NCI-H146 (cell line): ENCODE results near the gene TSSK6.

ENCODE experiments used
- DNase-seq: peaks from one replicate; lab custom pipeline; 2025; lab: John Stamatoyannopoulos, UW

The TSSK6 gene

GRCh38 chr19:19544954-19545591 is 29.7 kb upstream of the TSSK6 start:
- DNase-seq: no peak

DNA sequence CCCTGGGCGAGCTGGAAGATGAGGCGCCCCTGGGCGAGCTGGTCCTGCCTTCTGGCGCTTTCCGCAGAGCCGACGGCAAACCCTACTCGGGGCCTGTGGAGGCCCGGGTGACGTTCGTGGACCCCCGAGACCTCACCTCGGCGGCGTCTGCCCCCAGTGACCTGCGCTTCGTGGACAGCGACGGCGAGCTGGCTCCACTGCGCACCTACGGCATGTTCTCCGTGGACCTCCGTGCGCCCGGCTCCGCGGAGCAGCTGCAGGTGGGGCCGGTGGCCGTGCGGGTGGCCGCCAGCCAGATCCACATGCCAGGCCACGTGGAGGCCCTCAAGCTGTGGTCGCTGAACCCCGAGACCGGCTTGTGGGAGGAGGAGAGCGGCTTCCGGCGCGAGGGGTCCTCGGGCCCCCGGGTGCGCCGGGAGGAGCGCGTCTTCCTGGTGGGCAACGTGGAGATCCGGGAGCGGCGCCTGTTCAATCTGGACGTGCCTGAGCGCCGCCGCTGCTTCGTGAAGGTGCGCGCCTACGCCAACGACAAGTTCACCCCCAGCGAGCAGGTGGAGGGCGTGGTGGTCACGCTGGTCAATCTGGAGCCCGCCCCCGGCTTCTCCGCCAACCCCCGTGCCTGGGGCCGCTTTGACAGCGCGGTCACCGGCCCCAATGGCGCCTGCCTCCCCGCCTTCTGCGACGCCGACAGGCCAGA is 29.1 kb upstream of the TSSK6 start:
- no peak for DNase-seq

GRCh38 chr19:19543640-19544039 is 28.3 kb upstream of the TSSK6 start:
- no peak for DNase-seq

GRCh38 chr19:19543101-19543500 is 27.8 kb upstream of the TSSK6 start:
- no peak for DNase-seq

DNA sequence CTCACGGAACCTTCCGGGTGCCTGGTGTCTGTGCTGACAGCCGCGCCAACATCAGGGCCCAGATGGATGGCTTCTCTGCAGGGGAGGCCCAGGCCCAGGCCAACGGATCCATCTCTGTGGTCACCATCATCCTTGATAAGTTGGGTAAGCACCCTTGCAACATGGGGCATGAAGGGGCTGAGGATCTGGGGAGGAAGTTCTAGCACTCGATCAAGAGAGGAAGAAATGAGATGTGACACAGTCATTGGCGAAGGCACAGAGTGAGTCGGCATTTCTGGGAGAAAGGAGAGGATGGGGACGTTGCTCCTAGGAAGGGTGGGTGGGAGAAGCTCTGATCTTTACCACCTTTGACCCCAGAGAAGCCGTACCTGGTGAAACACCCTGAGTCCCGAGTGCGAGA is 27.2 kb upstream of the TSSK6 start:
- no peak for DNase-seq

GRCh38 chr19:19541616-19542015 is 26.3 kb upstream of the TSSK6 start:
- no peak for DNase-seq

GRCh38 chr19:19540715-19541515 is 25.6 kb upstream of the TSSK6 start:
- peak; percentile 97 for DNase-seq

GRCh38 chr19:19540064-19540714 is 24.8 kb upstream of the TSSK6 start:
- DNase-seq: peak; percentile 58

DNA sequence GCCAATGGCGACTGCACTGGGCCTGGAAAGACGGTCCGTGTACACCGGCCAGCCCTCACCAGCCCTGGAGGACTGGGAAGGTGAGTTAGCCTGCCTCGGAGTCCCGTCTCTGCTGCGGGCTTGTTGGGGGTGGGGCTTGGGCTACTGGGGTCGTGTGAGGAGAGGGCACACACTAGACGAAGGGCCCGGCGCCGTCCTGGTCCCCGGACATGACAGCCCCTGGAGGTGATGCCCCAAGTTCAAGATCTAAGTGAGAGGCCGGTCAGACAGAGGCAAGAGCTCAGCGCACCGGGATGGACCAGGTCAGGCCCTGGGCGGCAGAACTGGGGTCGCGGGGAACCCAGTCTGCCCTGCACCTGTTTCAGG is 24.3 kb upstream of the TSSK6 start:
- no peak for DNase-seq

- DNase-seq: peak; percentile 43
Measured at GRCh38 chr19:19538785-19539166, 23.4 kb upstream of the TSSK6 start.

GRCh38 chr19:19538061-19538784 is 22.9 kb upstream of the TSSK6 start, which contains the start of gene CILP2:
Gene CILP2 (plus strand): TSS chr19:19538265. CDS start chr19:19538350, 85 bp downstream.
- peak; percentile 72 for DNase-seq

DNA sequence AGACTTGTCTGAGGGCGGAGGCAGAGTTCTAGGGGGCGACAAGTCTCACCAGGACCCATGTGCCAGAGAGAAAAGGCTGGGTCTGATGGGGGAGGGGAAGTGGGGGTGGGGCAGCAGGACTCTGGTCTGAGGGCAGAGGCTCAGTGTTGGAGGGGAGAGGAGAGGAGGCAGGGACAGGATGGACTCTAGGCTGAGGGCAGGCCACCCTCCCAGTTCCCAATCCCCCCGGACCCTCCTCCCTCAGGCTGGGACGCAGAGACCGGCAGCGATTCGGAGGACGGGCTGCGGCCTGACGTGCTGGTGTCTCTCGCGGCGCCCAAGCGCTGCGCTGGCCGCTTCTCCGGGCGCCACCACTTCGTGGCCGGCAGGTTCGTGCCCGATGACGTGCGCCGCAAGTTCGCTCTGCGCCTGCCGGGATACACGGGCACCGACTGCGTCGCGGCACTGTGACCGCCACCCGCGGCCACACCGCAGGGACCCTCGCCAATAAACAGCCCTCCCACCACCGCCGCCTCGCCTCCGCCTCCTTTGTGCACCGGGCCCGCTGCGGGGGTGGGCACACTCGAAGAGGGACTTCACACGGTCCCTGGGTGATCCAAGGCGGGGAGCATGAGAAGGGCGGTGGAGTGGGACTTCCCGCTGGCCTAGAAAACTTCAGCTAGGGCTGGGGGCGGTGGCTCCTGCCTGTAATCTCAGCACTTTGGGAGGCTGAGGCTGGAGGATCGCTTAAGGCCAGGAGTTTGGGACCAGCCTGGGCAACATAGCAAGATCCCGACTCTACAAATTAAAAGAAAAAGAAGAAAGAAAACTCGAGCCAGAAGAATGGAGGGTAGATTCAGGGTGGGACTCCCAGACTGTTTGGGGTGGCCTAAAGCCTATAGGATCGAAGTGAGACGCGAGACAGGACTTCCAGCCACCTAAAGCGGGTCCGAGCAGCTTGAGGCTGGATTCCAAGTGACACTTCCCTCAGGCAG is 22.0 kb upstream of the TSSK6 start:
- no peak for DNase-seq

DNA sequence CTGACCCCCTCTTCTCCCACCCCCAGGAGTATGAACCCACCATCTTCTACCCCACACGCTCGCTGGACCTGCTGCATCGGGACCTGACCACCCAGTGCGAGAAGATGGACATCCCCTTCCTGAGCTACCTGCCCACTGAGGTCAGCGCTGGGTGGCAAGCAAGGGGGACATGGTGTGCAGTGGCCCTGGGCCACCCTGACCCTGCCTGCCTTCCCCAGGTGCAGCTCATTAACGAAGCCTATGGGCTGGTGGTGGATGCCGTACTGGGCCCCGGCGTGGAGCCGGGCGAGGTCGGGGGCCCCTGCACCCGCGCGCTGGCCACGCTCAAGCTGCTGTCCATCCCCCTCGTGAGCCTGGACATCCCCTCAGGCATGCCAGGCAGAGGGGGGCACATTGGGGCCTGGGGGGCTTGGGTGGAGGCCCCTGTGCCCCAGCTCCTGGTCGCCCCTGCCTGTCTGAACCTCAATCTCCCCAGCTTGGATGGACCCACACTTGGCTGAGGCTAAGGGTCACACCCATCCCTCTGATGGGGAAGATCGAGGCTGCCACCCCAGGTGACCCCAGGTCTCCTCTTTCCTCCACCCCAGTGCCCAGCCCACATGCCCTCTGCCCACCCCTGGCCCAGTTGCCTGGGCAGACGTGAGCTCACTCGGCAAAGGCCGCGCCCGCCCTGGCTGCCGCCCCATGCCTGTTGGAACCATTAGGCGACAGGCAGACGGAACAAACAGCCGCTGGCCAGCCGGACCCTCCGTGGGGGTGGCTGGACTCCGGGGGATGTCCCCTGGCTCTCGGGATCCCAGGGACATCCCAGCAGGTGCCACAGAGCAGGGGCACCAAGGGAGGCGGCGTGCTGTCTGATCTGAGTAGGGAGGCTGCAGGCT is 20.2 kb upstream of the TSSK6 start:
- DNase-seq: no peak

DNA sequence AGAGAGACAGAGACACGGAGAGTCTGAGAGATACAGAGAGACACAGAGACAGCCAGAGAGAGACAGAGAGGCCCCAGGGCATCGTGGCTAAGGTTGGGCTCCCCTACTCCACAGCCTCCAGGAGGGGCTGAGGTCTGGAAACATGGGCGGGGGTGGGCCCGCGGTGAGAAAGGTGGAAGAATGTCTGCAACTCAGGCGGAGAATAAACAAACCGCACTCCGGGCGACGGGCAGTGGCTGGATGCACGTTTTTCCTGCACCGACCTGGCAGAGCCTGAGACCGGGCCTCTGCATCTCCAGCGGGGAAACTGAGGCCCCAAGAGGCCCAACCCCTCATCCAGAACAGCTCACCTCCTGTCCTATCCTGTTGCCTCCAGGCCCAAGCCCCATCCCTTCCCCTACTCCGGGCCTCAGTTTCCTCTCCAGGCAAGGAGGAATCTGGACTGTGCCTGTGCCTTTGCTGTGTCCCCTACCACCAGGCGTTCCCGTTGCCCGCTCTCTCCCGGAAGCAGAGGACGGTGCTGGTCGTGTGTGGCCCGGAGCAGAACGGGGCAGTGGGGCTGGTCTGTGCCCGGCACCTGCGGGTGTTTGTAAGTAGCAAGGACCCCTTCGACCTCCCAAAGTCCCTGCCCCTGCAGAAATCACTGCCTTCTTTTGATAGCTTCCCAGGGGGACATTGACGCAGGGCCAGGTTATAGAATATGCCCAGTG is 19.4 kb upstream of the TSSK6 start:
- no peak for DNase-seq

DNA sequence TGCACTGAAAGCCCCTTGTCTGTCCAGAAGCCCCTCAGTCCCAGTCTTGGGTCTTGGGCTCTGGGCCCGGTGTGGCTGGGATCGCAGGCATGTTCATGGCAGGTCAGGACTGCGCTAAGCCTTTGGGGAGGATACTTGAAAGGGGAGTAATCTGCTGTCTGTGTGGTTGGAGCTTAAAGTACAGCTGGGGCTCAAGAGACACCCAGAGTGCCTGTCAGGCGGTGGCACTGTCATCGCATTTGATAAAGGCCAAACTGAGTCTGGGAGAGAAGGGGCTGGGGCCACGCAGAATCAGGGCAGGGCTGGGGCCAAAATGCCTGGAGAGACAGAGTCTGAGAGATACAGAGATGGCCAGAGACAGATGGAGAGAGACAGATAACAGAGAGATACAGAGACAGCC is 18.5 kb upstream of the TSSK6 start:
- no peak for DNase-seq

GRCh38 chr19:19532806-19533701 is 17.7 kb upstream of the TSSK6 start:
- no peak for DNase-seq

DNA sequence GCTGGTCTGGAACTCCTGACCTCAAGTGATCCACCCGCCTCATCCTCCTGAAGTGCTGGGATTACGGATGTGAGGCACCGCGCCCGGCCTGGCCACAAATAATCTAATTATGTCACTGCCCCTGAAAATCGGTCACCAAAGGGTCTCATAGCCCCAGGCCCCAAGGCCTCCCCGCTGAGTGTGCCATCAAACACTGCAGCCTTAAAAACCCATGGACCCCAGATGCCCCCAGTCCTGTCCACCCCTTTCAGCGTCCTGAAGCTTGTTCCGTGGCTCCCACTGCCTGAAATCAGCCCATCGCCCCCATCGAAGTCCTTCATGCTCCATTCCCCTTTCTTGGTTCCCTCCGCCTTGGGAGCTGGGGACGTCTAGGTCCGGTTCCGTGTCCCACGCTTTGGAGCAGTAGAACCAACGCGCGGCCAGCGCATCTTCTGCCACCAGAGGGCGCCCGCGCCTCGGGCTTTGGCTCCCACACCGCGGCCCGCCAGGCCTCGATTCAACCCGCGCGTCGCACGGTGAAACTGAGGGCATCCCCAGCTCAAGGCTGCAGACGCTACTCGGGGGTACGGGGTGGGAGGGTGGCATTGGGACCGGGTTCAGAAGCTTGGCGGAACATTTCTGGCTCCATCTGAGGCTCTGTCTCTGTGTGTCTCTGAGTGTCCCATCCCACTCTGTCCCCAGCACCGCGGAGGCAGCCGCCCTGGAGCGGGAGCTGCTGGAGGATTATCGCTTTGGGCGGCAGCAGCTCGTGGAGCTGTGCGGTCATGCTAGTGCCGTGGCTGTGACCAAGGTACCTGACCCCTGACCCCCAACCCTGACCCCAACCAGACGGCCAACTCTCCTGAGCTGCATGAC is 16.8 kb upstream of the TSSK6 start:
- peak; percentile 60 for DNase-seq
